Heart left ventricle (tissue), 16 donors: ENCODE data around the gene VSIG10. TPM values are rescaled to one million over a fixed set of nuclear protein-coding genes. Genes with fewer than 3 reads are reported as not detected.

Experiments used
- ATAC-seq, 4 donors: fragments of 200-7000 bp; cut with Tn5 transposase; one replicate each; pipeline ENCODE4 v1.9.1; 2020 to 2022; ENCODE audit warnings: moderate library complexity in 4 of 4, mild to moderate bottlenecking in 3 of 4, moderate number of reproducible peaks in 1 of 4
- DNase-seq, 5 donors: peaks; one replicate each; pipeline ENCODE4 v3.0.0-alpha.2; 2020
- H3K27ac ChIP-seq, 12 donors: fragments of 200-600 bp; sonication (generic) in 4 of 12; one replicate each; pipeline versions ENCODE4 v1.5.0 to v1.8.0; 2016 to 2022; ENCODE audit warnings: mild to moderate bottlenecking in 2 of 12
- H3K27me3 ChIP-seq, 9 donors: fragments of 200-600 bp; sonication (generic) in 2 of 9; one replicate each; pipeline versions ENCODE4 v1.5.1 to v1.8.0; 2016 to 2022; ENCODE audit warnings: mild to moderate bottlenecking in 3 of 9
- H3K36me3 ChIP-seq, 9 donors: fragments of 200-600 bp; sonication (generic) in 2 of 9; one replicate each; pipeline versions ENCODE4 v1.5.0 to v1.8.0; 2018 to 2022; ENCODE audit warnings: mild to moderate bottlenecking in 2 of 9
- H3K4me1 ChIP-seq, 12 donors: fragments of 200-600 bp; sonication (generic) in 4 of 12; one replicate each; pipeline versions ENCODE4 v1.5.0 to v1.8.0; 2016 to 2022; ENCODE audit warnings: mild to moderate bottlenecking in 3 of 12
- H3K4me3 ChIP-seq, 12 donors: fragments of 200-600 bp; sonication (generic) in 4 of 12; one replicate each; pipeline versions ENCODE4 v1.5.0 to v1.8.0; 2017 to 2022; ENCODE audit warnings: mild to moderate bottlenecking in 9 of 12, moderate library complexity in 4 of 12
- H3K9me3 ChIP-seq, 12 donors: fragments of 200-600 bp; sonication (generic) in 4 of 12; one replicate each; pipeline versions ENCODE4 v1.5.0 to v1.8.0; 2016 to 2022; ENCODE audit warnings: mild to moderate bottlenecking in 1 of 12
- POLR2A ChIP-seq, 2 donors: fragments of 450-650 bp; IDR thresholded peaks; one replicate each; pipeline ENCODE4 v1.6.1; 2017; ENCODE audit warnings: antibody characterized with exemption in 2 of 2, mild to moderate bottlenecking in 2 of 2, moderate library complexity in 2 of 2
- WGBS, 4 donors: extraction: QIAGEN DNeasy Blood & Tissue Kit in 2 of 4; methylation state at CpG; one replicate each; pipeline versions ENCODE4 v1.1.5 to v1.1.7; 2013 to 2018; 5-methylcytosine and 5-hydroxymethylcytosine counted together
- intact Hi-C, 10 donors: fragments of 100-400 bp; cut with DNase I; formaldehyde crosslinking; loops; one replicate each; pipeline versions ENCODE4 v1.11.1 to v1.14.2; 2022
- polyA plus RNA-seq, 2 donors: library from polyadenylated mRNA; stranded (reverse); fragments of 200-250 nt; gene quantifications; one replicate each; pipeline ENCODE4 v1.2.3, GENCODE V29; 2013
- total RNA-seq, 9 donors: library from RNA; depleted of rRNA in 2 of 9; stranded (reverse); fragments of >200 nt in 2 of 9; fragmentation: NEBNext Ultra II Directional in 3 of 9; extraction: Animal tissue kit (Norgen Biotek cat#: 25700) in 3 of 9; gene quantifications; one replicate each; pipeline versions ENCODE4 v1.1.0 to v1.2.4, GENCODE V29; 2016 to 2023
- TF ChIP-seq, protein P1 (sequence below), 12 donors: fragments of 200-600 bp; sonication (generic) in 4 of 12; IDR thresholded peaks; one replicate each; pipeline versions ENCODE4 v1.5.0 to v1.8.0; 2018 to 2022; ENCODE audit warnings: antibody characterized with exemption in 12 of 12, mild to moderate bottlenecking in 5 of 12
- donor health status: ischemic (EF 13 %, LVEDD 7.1; RV severe dilation, severe dysfunction).
- donor health status: healthy with polysubstance abuse.
- donor health status: DM: no; HTN: yes; CAD: no.
- donor health status: DM: no; HTN: no; CAD: no.
- donor health status: ischemic (EF 25% LVEDD 6.9; RV normal size, moderate dysfunction).
- donor health status: ischemic (EF 25% LVEDD 5.7; RV mildly dilated, moderate dysfunction).
- donor health status: healthy.
- donor health status: DM: yes; HTN: yes; CAD: no.
- donor health status: ischemic (EF 35%, LVEDD 5.7; RV mildly dilated, moderate dysfunction).
- donor health status: nonischemic (EF 11% LVEDD 7.7; RV severe dilation, severe dysfunction).
- donor health status: DM: yes; HTN: yes; CAD: no.
- donor health status: PGD.
- donor health status: ischemic (EF 29% LVEDD 5.4; RV normal size, mild dysfunction).
- donor health status: nonischemic (EF 23%, LVEDD 6.1; RV moderate dilation, normal function).

Gene VSIG10
- total and polyA plus RNA-seq, 11 donors, result 6.3 to 17.7 (median 10.7) TPM

- peaks cover 0 to 8% (median 2%) of the 10 kb centered on the region in 12 donors for H3K4me1 ChIP-seq
- TF ChIP-seq, protein P1, sequence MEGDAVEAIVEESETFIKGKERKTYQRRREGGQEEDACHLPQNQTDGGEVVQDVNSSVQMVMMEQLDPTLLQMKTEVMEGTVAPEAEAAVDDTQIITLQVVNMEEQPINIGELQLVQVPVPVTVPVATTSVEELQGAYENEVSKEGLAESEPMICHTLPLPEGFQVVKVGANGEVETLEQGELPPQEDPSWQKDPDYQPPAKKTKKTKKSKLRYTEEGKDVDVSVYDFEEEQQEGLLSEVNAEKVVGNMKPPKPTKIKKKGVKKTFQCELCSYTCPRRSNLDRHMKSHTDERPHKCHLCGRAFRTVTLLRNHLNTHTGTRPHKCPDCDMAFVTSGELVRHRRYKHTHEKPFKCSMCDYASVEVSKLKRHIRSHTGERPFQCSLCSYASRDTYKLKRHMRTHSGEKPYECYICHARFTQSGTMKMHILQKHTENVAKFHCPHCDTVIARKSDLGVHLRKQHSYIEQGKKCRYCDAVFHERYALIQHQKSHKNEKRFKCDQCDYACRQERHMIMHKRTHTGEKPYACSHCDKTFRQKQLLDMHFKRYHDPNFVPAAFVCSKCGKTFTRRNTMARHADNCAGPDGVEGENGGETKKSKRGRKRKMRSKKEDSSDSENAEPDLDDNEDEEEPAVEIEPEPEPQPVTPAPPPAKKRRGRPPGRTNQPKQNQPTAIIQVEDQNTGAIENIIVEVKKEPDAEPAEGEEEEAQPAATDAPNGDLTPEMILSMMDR (IDR thresholded peaks at IDR 0.05), result no peak
- no peak for TF ChIP-seq POLR2A (IDR thresholded peaks at IDR 0.05)
- no peaks in the 10 kb centered on the region for H3K27me3 ChIP-seq
- H3K27ac ChIP-seq, result no peak overlapping the region
- no peak for ATAC-seq
- no peaks in the 10 kb centered on the region for H3K36me3 ChIP-seq
- intact Hi-C loops, result loop anchor here in 1 of 10 donors (10.0 kb wide), 1 partner anchor 234 kb away; no protein-coding TSS in a partner anchor
- no peaks in the 10 kb centered on the region for H3K9me3 ChIP-seq
- WGBS, 4 donors, result 83 to 93% (median 88%) methylated on average over 1 of the region's 1 CpG
- DNase-seq, result no peak
- H3K4me3 ChIP-seq, result no peak overlapping the region
Observed at GRCh38 chr12:118109088-118109487, 5.3 kb upstream of the VSIG10 start.

DNA sequence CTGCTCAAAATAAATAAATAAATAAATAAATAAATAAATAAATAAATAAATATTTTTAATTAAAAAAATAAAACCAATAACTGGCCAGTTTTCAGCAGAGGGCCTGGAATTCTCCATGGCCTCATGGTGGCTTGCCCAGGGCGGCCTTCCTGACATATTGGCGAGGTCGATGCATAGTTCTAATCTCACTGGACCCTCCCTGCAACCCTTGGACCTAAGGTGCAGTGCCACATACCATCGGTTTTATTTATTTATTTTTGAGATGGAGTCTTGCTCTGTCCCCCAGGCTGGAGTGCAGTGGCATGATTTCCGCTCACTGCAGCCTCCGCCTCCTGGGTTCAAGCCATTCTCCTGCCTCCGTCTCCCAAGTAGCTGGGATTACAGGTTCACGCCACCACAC lies 3.9 kb upstream of the VSIG10 start:
- DNase-seq (no peak), ATAC-seq (no peak)
- no peaks in the 10 kb centered on the region for H3K9me3 ChIP-seq
- no peak for TF ChIP-seq POLR2A (IDR thresholded peaks at IDR 0.05)
- TF ChIP-seq, protein P1 (IDR thresholded peaks at IDR 0.05), result no peak
- intact Hi-C loops, result loop anchor here in 1 of 10 donors (10.0 kb wide), 1 partner anchor 233 kb away; no protein-coding TSS in a partner anchor
- peaks cover 0 to 17% (median 5%) of the 10 kb centered on the region in 12 donors for H3K4me1 ChIP-seq
- 93 to 95% (median 94%) methylated on average over 8 of the region's 8 CpGs for WGBS, 4 donors
- H3K27ac ChIP-seq, result no peak overlapping the region
- H3K27me3 ChIP-seq, result no peaks in the 10 kb centered on the region
- H3K4me3 ChIP-seq, result no peak overlapping the region
- H3K36me3 ChIP-seq, result no peaks in the 10 kb centered on the region

DNA sequence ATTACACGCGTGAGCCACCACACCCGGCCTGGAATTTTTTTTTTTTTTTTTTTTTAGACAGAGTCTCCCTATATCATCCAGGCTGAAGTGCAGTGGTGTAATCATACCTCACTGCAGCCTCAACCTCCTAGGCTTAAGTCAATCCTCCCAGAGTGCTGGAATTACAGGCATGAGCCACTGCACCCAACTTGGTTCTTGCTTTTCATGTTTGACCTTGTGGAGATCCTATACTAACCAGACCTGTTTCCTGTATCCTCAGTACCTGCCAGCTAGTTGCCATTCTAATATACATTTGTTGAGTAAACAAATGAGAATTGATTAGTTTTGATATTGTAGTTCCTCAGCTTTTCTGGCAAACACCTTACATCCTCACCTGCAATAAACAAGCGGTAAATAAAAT lies 3.2 kb upstream of the VSIG10 start:
- Histone ChIP-seq H3K36me3 (no peaks in the 10 kb centered on the region), H3K9me3 (no peaks in the 10 kb centered on the region), H3K27ac (no peak overlapping the region), H3K4me1 (peaks cover 0 to 19% (median 9%) of the 10 kb centered on the region in 12 donors), H3K4me3 (no peak overlapping the region), H3K27me3 (no peaks in the 10 kb centered on the region)
- ATAC-seq (no peak), DNase-seq (no peak)
- TF ChIP-seq, protein P1 (IDR thresholded peaks at IDR 0.05), result no peak
- TF ChIP-seq POLR2A (IDR thresholded peaks at IDR 0.05), result no peak
- intact Hi-C loops, result loop anchor here in 1 of 10 donors (10.0 kb wide), 1 partner anchor 232 kb away; no protein-coding TSS in a partner anchor
- 75 to 92% (median 84%) methylated on average over 4 of the region's 4 CpGs for WGBS, 4 donors

- Histone ChIP-seq H3K36me3 (no peaks in the 10 kb centered on the region), H3K9me3 (no peaks in the 10 kb centered on the region), H3K27ac (peak overlapping the region in 11 of 12 donors; percentile 51 to 88 (median 79)), H3K27me3 (no peaks in the 10 kb centered on the region), H3K4me1 (peaks cover 0 to 19% (median 9%) of the 10 kb centered on the region in 12 donors), H3K4me3 (peak overlapping the region; percentile 60 to 99 (median 86))
- intact Hi-C loops, result loop anchor here in 7 of 10 donors (2.0 to 10.0 kb wide), 4 partner anchors 36 to 228 kb away; partner anchors contain the start of gene WSB2 (in 6 of the 7)
- WGBS, 4 donors, result 0% methylated on average over 14 to 32 of the region's 32 CpGs
- peak in 2 of 5 donors; percentile 22 to 29 for DNase-seq
- no peak for TF ChIP-seq POLR2A (IDR thresholded peaks at IDR 0.05)
- TF ChIP-seq, protein P1 (IDR thresholded peaks at IDR 0.05), result no peak
- ATAC-seq, result peak in 3 of 4 donors; percentile 14 to 20 (median 17)
Observed at GRCh38 chr12:118103201-118103600, 610 bp downstream of the VSIG10 start.
